Activated CD4-positive, alpha-beta T cell treated with anti-CD3 and anti-CD28 coated beads, Interleukin-10, Interleukin-2, amounts not matched to agents 100 ng/mL and 50 ng/mL, durations not matched to agents 16 hours and 8 hours (primary cell): ENCODE data around the gene TGFBR3L.
"Not testable (repeated sequence)": the region's sequence is repeated elsewhere in the genome, so short reads cannot be mapped to it uniquely, and the experiment has no call there.

Source experiments
- DNase-seq: peaks from one replicate; pipeline ENCODE4 v3.0.0-alpha.2; 2020

TGFBR3L gene

GRCh38 chr19:7930765-7931164, 16.1 kb downstream of the TGFBR3L start:
- no peak for DNase-seq

GRCh38 chr19:7931221-7932061, 16.8 kb downstream of the TGFBR3L start:
- no peak for DNase-seq

DNA sequence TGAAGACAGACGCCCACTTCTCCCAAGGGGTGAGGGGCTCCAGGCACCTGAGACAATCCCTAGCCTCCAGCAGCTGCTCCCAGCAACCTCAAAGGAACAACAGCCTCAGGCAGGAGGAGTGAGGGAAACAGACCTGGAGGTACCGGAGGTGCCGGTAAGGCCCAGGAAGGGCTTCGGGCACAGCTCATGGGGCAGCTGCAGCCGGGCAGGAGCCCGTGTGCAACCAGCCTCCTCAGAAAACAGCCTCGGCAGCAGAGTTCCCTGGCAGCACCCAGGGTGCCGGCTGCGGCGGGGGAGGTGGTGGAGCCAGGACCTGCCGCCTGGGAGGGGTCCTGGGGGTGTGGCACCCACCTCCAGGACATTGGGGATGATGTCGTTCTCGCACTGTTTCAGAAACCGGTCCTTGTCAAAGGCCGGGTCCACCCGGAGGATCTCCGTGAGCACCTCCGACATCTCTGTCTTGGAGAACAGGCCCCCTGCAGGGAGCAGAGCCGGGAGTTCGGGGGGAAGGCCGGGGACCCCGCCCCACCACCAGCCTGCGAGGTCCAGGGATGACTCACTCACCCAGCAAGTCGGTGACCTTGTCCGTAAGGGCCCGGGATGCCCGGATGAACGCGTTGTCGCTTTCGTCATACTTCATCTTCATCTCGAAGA, 17.8 kb downstream of the TGFBR3L start:
- DNase-seq = no peak

DNA sequence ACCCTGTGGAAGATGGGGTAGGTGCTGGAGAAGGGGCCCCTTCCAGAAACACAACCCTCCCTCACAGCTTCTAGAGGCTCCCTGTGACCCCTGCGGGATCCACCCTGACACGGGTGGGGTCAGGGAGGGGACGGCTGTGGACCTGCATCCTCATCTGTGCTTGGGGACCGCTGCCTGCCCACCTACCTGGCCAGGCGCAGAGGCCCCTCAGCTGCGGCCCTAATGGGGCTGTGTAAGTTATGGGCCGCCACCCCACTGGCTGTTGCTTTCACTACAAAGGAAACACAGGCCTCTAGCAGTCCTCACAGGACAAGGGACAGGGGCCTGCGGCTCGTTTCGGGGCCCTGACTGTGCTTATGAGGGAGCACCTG, 18.3 kb downstream of the TGFBR3L start:
- DNase-seq = no peak

DNA sequence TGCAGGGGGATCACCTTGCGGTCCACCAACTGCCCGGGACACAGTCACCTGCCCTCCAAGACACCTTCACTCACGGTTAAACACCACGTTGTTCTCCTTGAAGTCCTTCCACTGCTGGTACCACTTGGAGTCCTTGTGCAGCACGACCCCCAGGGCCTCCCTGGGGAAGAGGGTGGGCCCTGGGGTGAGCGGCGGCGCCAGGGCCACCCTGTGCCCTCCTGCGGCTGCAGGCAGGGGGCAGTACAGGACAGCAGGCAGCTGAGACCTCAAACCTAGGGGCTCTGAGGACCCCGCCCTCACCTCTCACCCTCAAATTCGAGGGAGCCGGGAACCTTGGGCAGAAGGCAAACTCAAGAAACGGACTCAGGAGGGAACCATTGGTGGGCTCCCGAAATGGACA, 18.8 kb downstream of the TGFBR3L start:
- DNase-seq = no peak

- no peak for DNase-seq
These were observed 19.4 kb downstream of the TGFBR3L start for GRCh38 chr19:7933828-7934725.

DNA sequence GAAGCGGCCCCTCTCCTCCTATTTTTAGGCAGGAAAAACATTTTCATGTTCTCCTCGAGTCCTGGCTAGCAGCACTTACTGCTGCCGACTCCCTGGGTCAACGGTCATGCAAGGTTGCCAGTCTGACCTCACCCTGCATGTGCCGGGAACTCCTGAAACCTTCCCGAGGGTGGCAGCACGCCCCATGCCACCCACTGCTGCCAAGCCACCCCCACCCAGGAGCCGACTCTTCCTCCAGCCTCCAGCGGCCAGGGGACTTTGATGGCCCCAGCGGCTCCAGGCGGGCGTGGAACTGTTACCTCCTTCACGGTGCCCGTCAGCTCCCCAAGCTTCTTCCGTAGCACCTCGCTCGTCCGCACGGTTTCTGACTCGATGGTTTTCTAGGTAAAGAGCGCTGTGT, 20.1 kb downstream of the TGFBR3L start:
- DNase-seq = no peak

GRCh38 chr19:7940841-7941240, 26.2 kb downstream of the TGFBR3L start:
- DNase-seq = no peak

GRCh38 chr19:7941895-7942596, 27.4 kb downstream of the TGFBR3L start:
- no peak for DNase-seq

DNA sequence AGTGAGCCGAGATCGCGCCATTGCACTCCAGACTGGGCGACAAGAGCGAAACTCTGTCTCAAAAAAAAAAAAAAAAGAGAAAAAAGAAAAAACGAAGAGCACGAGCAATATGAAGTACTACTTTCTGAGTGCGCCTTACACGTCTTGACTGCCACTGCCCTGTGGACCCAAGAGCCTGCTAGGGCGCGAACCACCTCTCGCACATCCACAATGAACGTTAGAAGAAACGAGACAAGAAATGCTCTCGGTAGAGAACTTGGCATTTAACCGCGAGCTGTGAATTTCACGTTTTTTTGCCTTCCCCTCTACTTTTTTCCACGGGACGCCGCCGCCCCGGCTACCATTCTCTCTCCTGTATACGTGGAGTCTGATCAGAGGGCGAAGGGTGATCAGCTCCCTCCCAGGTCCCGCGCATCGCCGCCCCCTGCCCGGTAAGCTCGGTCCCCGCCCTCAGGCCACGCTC, 28.4 kb downstream of the TGFBR3L start:
- DNase-seq = no peak

GRCh38 chr19:7943444-7944176, 29.0 kb downstream of the TGFBR3L start, which contains the start of gene TIMM44:
Gene TIMM44 (minus strand): TSS chr19:7943666. CDS start chr19:7943651, 15 bp downstream.
- DNase-seq = peak; percentile 100

DNA sequence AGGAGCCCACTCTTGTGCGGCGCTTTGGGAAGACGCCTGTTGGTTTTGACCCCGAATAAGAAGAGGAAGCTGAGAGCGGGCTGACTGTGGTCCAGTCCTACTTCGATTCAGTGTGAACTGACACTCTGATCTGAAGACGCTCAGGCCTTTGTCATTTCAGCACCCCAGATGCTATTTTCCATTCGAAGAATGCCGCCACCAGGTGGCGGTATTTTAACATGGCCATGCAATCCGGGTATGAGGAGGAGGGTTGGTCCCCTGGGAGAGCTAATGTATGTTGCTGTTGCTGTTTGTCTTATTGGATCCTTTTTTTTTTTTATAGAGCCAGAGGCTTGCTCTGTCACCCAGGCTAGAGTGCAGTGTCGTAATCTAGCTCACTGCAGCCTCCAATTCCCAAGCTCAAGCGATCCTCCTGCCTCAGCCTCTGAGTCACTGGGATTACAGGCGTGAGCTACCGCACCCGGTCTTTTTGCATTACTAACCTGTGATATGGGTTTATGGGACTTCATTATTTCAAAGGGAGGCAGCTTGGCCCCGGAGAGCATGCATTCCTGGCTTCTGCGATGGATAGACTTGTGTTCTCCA, 29.6 kb downstream of the TGFBR3L start:
- peak; percentile 90 for DNase-seq

DNA sequence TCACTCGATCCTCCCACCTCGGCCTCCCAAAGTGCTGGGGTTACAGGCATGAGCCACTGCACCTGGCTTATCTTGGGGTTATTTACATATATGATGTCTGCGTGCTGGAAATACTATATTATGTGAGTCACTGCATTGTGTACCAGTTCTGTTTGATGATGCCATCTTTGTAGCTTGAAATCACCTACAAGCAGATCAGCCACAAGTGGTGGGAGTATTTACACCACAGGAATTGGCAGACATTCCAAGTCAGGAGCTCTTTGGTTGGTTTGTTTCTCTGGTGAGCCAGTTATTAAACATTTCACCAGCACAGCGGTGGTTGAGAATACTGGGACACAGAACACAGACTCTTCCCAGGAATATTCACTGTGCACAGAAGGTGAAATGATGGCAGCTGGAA, 33.3 kb downstream of the TGFBR3L start:
- DNase-seq = no peak

GRCh38 chr19:7953060-7953459, 38.4 kb downstream of the TGFBR3L start:
- no peak for DNase-seq

- DNase-seq = no peak
These were observed 38.9 kb downstream of the TGFBR3L start for GRCh38 chr19:7953576-7953975.

- no peak for DNase-seq
These were observed 41.1 kb downstream of the TGFBR3L start for GRCh38 chr19:7955696-7956095.

GRCh38 chr19:7959211-7959610, 44.6 kb downstream of the TGFBR3L start:
- no peak for DNase-seq

DNA sequence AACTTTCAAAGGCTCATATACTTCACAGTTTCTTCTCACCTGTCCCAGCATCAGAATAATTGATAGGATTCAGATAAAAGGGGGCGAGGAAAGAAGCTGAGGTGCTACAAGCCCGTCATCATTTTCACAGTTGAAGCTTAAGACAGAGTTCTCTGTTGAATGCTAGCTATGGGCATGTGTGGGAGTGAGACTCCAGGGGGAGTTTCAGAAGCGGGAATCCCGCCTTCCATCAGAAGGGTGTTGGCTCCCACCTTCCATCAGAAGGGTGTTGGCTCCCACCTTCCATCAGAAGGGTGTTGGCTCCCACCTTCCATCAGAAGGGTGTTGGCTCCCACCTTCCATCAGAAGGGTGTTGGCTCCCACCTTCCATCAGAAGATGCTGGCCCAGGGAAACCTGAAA, 46.5 kb downstream of the TGFBR3L start:
- DNase-seq = not testable (repeated sequence)

- no peak for DNase-seq
These were observed 47.4 kb downstream of the TGFBR3L start for GRCh38 chr19:7961920-7962626.

- no peak for DNase-seq
These were observed 48.1 kb downstream of the TGFBR3L start for GRCh38 chr19:7962644-7963268.
